GM21360 (cell line): ENCODE measurements around the gene CDH4.

Experiments
- ATAC-seq: cut with Tn5 transposase; IDR thresholded peaks from one replicate; pipeline ENCODE4 v1.9.1; 2021; ENCODE audit warnings: mild to moderate bottlenecking, moderate library complexity; ENCODE audit not compliant: unreplicated experiment

CDH4 gene

GRCh38 chr20:61567204-61567603, 315.1 kb downstream of the CDH4 start:
- no peak for ATAC-seq

DNA sequence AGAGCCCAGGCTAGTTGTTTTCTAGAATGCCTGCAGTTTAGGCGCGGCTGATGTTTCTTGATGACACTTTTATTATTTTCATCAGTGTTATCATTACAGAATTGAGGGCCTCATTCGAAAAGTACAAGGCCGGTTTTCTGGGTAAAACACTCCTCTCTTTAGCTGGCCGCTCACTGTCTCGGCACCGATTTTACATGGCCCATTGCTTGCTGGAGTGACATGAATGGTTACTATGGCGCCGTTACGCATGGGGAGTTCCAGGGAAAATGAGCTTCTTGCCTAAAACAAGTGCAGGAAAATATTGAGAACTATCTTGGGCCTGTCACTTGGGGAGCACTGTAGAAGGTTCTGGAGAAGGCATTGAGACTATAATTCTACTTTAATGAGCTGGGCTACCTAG, 317.8 kb downstream of the CDH4 start:
- no peak for ATAC-seq

GRCh38 chr20:61570646-61571195, 318.7 kb downstream of the CDH4 start:
- ATAC-seq = no peak

DNA sequence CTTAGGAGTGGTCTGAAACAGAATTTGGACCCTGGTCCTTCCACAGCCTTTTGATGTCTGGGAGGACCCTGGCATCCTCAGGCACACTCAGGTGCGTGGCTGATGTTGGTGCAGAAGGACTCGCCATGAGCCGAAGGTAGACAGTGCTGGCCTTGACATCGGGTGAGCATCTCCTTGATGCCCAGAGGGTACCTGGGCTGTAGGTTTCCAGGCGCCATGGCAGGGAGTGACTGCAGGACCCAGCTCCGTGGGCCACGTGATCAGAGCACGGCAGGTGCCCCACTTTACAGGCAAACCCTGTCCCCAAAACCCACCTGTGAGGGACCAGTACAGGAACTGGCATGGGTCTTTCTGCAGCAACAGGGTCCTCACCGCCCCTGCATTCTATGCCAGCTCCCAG, 319.2 kb downstream of the CDH4 start:
- ATAC-seq = no peak

DNA sequence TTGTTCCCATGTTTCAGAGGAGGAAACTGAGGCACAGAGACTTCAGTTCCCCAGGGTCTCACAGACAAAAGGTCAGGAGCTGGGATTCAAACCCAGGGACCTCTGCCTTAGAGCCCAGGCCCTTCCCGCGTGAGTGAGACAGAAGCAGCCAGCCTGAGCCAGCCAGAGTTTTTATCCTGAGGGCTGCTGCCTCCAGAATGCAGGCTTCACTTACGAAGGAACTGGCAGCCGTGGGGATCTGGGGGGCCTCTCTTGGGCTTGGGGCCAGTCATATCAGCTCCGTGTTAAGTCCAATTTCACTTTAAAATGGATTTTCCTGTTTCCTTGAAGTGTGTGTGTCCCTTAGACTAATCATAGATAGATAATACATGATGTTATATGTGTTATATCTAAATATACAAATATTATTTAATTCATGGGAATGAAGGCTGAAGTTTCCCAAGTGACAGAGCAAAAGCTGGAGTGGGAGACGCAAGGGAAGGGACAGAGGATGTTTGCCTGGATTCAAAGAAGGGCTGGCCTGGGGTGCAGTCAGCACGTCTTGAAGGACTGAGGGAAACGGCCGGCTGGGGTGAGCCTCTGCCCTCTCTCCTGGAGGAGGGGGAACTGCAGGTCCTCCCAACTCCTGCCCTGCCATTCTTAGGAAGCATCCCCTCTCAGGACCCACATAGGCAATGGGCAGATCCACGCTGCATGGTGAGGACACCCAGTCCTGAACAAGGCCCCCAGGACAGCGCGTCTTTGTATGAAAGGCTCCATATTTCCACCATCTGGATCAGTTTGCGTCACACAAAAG, 320.1 kb downstream of the CDH4 start:
- no peak for ATAC-seq

DNA sequence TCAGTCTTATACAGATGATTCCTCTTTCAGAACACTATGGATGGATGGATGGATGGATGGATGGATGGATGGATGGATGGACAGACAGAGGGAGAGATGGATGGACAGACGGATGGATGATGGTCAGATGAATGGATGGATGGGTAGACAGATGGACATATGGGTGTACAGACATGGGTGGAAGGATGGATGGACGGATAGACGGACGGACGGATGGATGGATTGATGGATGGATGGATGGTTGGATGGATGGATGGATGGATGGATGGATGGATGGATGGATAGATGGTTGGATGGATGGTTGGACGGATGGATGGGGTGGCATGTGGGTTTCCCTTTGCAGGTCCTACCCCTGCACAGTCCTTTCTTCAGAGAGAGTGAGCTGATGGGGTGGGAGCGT, 320.7 kb downstream of the CDH4 start:
- ATAC-seq = no peak

DNA sequence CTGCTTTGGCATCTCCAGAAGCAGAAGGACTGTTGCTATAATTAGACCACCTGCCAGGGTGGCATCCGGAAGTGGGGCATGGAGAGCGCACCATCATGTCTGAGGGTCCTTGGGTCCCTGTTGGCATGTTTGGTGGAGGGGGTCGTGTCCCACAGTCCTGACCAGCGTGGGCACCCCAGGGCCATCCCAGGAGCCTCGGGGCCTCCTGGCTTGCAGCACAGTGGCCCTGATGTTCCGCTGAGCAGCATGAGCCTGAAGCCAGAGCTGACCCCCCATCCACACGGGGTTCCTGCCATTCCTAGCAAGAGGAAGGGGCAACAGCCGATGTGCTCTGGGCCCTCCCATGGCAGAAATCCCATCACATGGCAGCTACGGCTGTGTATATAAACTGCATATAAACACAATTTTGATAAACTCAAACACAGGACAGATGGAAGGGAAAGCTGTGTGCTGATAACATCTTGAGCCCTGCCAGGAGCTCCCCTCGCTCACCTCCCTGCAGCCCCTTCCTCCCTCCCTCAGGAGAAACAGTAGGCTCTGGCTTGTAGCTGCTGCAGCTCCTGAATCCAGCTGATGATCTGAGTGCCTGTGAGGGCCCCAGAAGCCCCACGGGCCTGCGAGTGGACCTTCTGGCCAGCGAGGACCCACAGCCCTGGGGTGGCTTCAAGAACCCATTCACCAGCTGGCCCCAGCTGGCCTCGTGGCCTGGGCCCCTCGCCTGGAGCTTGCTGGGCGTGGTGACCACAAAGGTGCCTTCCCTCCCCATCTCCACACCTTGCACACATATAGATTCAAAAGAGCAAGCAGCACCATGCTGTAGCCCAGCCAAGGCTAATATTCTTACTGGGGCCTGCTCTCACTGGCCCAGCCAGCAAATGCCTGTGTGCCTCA, 321.6 kb downstream of the CDH4 start:
- no peak for ATAC-seq

GRCh38 chr20:61575151-61575937, 323.3 kb downstream of the CDH4 start:
- no peak for ATAC-seq

DNA sequence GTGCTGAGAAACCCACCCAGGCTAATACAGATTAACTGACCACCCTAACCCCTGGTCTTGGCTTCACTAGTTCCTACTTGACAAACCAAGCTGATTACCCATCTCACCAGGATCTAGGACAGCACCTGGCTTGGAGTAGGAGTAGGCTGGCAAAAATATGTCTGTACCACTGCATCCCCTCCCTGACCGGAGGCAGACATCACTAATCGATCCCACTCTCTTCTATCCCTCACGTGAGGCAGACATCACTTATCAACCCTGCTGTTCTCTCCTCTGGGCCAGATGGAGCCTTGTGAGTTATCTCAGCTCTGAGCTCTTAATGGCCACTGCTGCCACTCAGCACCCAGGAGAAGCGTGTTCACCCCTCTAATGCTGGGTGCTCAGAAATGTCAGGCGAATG, 324.3 kb downstream of the CDH4 start:
- ATAC-seq = no peak

DNA sequence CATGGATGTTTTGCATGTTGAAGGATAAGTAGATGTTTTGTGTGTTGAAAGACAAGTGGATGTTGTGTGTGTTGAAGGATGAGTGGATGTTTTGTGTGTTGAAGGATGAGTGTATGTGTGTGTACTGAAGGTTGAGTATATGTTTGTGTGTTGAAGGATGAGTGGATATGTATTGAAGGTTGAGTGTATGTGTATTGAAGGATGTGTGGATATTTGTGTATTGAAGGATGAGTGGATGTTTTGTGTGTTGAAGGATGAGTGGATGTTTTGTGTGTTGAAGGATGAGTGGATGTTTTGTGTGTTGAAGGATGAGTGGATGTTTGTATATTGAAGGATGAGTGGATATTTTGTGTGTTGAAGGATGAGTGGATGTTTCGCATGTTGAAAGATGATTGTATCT, 325.0 kb downstream of the CDH4 start:
- no peak for ATAC-seq

- ATAC-seq = no peak
These were observed 327.8 kb downstream of the CDH4 start for GRCh38 chr20:61579908-61580307.

- ATAC-seq = no peak
These were observed 329.1 kb downstream of the CDH4 start for GRCh38 chr20:61580958-61581824.

DNA sequence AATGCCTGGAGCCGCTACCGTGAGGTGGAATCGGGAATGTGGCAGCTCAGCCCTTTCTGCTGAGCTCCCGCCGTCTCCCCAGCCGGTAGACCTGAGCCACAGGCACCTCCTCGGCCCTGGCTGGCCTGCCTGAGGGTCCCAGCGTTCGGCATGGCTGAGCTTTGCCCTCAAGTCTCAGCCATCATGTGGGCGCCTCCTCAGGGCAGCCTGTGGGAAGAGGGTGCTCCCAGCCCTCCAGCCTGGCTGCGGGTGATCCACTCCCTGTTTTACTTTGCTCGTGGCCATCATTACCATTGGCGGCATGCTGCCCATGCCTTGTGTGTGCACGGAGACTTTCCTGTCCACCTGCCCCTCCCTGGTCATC, 329.7 kb downstream of the CDH4 start:
- ATAC-seq = no peak

- ATAC-seq = no peak
These were observed 330.3 kb downstream of the CDH4 start for GRCh38 chr20:61582196-61582923.

DNA sequence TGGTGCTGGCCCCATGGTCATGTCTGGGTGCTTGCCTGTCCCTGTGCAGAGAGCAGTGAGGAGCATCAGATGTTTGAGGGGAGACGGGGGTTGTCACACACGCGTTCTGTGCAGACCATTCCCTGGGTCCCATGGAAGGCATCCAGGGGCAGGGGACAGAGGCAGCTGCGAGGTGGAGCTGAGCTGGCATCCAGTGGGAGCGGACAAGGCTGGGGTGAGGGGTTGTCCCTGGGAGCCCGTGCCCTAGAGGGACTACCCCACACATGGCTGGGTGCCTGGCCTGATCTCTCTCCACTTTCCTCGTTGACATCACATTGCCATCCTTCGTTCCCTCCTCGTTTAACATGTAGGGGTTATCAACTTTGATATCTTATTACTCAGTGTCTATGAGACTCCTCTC, 331.3 kb downstream of the CDH4 start:
- no peak for ATAC-seq

GRCh38 chr20:61584851-61585250, 332.8 kb downstream of the CDH4 start:
- ATAC-seq = no peak

GRCh38 chr20:61585764-61586163, 333.7 kb downstream of the CDH4 start:
- no peak for ATAC-seq

- no peak for ATAC-seq
These were observed 335.0 kb downstream of the CDH4 start for GRCh38 chr20:61587036-61587435.

DNA sequence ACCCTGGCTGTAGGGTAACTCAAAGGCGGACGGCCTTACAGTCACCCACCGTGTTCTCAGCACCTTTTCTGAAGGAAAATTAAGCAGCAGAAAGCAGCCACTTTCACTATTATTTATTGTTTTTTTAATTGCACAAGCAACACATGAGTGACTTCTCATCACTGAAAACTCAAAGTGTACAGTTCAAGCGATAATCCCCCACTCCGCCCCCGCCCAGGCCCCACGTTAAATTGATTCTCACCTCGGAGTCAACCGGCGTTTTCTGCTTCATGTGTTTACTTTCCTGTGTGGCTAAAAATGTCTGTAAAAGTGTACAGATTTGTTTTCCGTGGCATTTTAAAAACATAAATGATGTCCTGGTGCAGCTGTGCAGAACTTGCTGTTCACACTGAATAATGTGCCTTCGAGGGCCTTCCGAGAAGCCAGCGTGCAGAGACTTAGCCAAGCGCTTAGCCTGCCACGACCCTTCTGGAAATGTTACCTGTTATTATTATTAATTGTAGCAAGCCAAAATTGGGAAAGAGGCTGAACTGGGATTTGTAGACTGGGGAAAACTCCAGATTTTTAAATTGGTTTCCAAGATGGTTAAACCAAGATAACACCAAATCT, 335.7 kb downstream of the CDH4 start:
- ATAC-seq = no peak
